SK-N-MC (cell line): ENCODE measurements around the gene PRKN.

Experiments
- DNase-seq: peaks from one replicate; pipeline ENCODE4 v3.0.0-alpha.2; 2011; ENCODE audit warnings: low read depth, low spot score
- H3K27ac ChIP-seq: fragments of 200-600 bp; sonication (generic); 2 replicates; pipeline ENCODE4 v1.5.1; 2016; ENCODE audit warnings: mixed run types
- H3K36me3 ChIP-seq: fragments of 200-600 bp; sonication (generic); 2 replicates; pipeline ENCODE4 v1.6.1; 2017; ENCODE audit warnings: antibody characterized with exemption, low read length, mixed read lengths; ENCODE audit not compliant: insufficient read depth
- H3K4me3 ChIP-seq: fragments of 200-600 bp; sonication (generic); 2 replicates; pipeline ENCODE4 v1.5.1; 2016
- H3K9ac ChIP-seq: fragments of 200-600 bp; sonication (generic); 2 replicates; pipeline ENCODE4 v1.8.0; 2017; ENCODE audit warnings: mixed run types, mixed read lengths; ENCODE audit not compliant: insufficient read length
- H3K9me3 ChIP-seq: fragments of 200-600 bp; sonication (generic); 2 replicates; pipeline ENCODE4 v1.6.1; 2017; ENCODE audit warnings: low read depth, mild to moderate bottlenecking, antibody characterized with exemption, low read length, moderate library complexity, mixed read lengths
- EZH2 ChIP-seq: fragments of 200-600 bp; sonication (generic); IDR thresholded peaks from one replicate; pipeline ENCODE4 v1.6.1; 2017; ENCODE audit warnings: antibody characterized with exemption
- FOXP2 ChIP-seq: optimal IDR thresholded peaks from 2 replicates; pipeline ENCODE3; 2011; ENCODE audit warnings: mild to moderate bottlenecking, moderate library complexity; ENCODE audit not compliant: insufficient read depth; ENCODE audit errors: extremely low read length, control extremely low read depth
- POLR2AphosphoS5 ChIP-seq: IDR thresholded peaks from 2 replicates; pipeline ENCODE4 v1.6.1; 2012; ENCODE audit warnings: mild to moderate bottlenecking, low read depth, low read length, borderline replicate concordance

Gene PRKN

GRCh38 chr6:161458201-161458951, 1269.2 kb downstream of the PRKN start:
- Histone ChIP-seq H3K9ac (no peak overlapping the region), H3K27ac (no peak overlapping the region), H3K36me3 (no peaks in the 10 kb centered on the region), H3K4me3 (no peak overlapping the region), H3K9me3 (no peaks in the 10 kb centered on the region)
- no peak for DNase-seq
- TF ChIP-seq EZH2, result no peak
- no peak for TF ChIP-seq FOXP2
- TF ChIP-seq POLR2AphosphoS5, result no peak

- no peak overlapping the region for H3K9ac ChIP-seq
- no peak for DNase-seq
- no peak overlapping the region for H3K4me3 ChIP-seq
- no peak for TF ChIP-seq EZH2
- no peak for TF ChIP-seq FOXP2
- TF ChIP-seq POLR2AphosphoS5, result no peak
- H3K9me3 ChIP-seq, result no peaks in the 10 kb centered on the region
- H3K36me3 ChIP-seq, result no peaks in the 10 kb centered on the region
- H3K27ac ChIP-seq, result no peak overlapping the region
Measured at GRCh38 chr6:161455848-161456247, 1271.7 kb downstream of the PRKN start.

GRCh38 chr6:161453558-161453957, 1274.0 kb downstream of the PRKN start:
- no peak for TF ChIP-seq POLR2AphosphoS5
- TF ChIP-seq FOXP2, result no peak
- no peak for TF ChIP-seq EZH2
- DNase-seq, result no peak

GRCh38 chr6:161452241-161452640, 1275.3 kb downstream of the PRKN start:
- Histone ChIP-seq H3K9ac (no peak overlapping the region), H3K27ac (no peak overlapping the region), H3K9me3 (no peaks in the 10 kb centered on the region), H3K36me3 (no peaks in the 10 kb centered on the region), H3K4me3 (no peak overlapping the region)
- no peak for TF ChIP-seq EZH2
- TF ChIP-seq POLR2AphosphoS5, result no peak
- TF ChIP-seq FOXP2, result no peak
- no peak for DNase-seq

More at GRCh38 chr6:161453558-161453957, 1274.0 kb downstream of the PRKN start:
- Histone ChIP-seq H3K36me3 (no peaks in the 10 kb centered on the region), H3K9me3 (no peaks in the 10 kb centered on the region), H3K9ac (no peak overlapping the region), H3K27ac (no peak overlapping the region), H3K4me3 (no peak overlapping the region)

- no peaks in the 10 kb centered on the region for H3K36me3 ChIP-seq
- no peak overlapping the region for H3K9ac ChIP-seq
- no peak for DNase-seq
Measured at GRCh38 chr6:161449521-161449920, 1278.0 kb downstream of the PRKN start.

GRCh38 chr6:161446949-161447348, 1280.6 kb downstream of the PRKN start:
- TF ChIP-seq EZH2, result no peak
- TF ChIP-seq POLR2AphosphoS5, result no peak
- TF ChIP-seq FOXP2, result no peak
- Histone ChIP-seq H3K4me3 (no peak overlapping the region), H3K9ac (no peak overlapping the region), H3K27ac (no peak overlapping the region), H3K36me3 (no peaks in the 10 kb centered on the region), H3K9me3 (no peaks in the 10 kb centered on the region)
- no peak for DNase-seq

More at GRCh38 chr6:161449521-161449920, 1278.0 kb downstream of the PRKN start:
- Histone ChIP-seq H3K27ac (no peak overlapping the region), H3K4me3 (no peak overlapping the region), H3K9me3 (no peaks in the 10 kb centered on the region)
- TF ChIP-seq POLR2AphosphoS5, result no peak
- no peak for TF ChIP-seq EZH2
- TF ChIP-seq FOXP2, result no peak

GRCh38 chr6:161446296-161446925, 1281.2 kb downstream of the PRKN start:
- DNase-seq, result no peak
- H3K4me3 ChIP-seq, result no peak overlapping the region
- no peaks in the 10 kb centered on the region for H3K36me3 ChIP-seq
- no peak overlapping the region for H3K27ac ChIP-seq
- TF ChIP-seq EZH2 (no peak), FOXP2 (no peak), POLR2AphosphoS5 (no peak)
- no peaks in the 10 kb centered on the region for H3K9me3 ChIP-seq
- no peak overlapping the region for H3K9ac ChIP-seq

GRCh38 chr6:161445021-161445799, 1282.4 kb downstream of the PRKN start:
- Histone ChIP-seq H3K9ac (no peak overlapping the region), H3K9me3 (no peaks in the 10 kb centered on the region), H3K4me3 (no peak overlapping the region), H3K27ac (no peak overlapping the region), H3K36me3 (no peaks in the 10 kb centered on the region)
- TF ChIP-seq POLR2AphosphoS5 (no peak), FOXP2 (no peak), EZH2 (no peak)
- DNase-seq, result no peak
